ENCODE measurements around the gene DNAH8.

DNAH8 gene

DNA sequence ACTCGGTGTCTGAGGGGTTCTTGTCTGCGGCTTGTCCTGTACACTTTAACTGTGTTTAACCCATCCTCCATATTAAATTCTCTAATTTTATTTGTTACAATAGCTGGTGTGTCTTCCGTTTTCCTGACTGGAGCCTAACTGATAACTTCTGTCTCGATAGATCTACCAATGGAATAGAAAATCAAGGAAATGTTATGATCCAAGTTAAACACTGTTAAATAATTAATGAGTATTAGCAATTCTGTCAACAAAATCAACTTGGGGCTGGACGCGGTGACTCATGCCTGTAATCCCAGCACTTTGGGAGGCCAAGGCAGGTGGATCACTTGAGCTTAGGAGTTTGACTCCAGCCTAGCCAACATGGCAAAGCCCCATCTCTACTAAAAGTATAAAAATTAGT lies 81.7 kb downstream of the DNAH8 start:
- no peak for DNase-seq

DNA sequence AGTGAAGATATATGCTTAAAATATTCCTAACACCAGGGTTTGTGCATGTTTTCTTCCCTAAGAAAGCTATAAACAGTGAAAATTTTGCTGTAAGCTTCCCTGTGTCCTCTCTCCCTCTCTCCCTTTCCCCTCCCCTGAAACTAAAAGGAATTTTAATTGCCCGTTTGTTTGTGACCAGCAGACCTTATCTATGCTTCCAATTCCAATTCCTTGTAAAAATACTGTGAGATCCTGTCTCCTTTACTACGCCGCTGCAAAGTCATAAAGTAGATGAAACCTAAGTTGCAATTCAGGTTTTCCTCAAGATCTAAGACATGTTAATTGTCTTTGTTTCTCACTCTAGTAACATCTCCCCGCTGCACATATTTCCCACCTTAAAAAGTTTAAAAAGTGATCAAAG lies 82.3 kb downstream of the DNAH8 start:
- no peak for DNase-seq

DNA sequence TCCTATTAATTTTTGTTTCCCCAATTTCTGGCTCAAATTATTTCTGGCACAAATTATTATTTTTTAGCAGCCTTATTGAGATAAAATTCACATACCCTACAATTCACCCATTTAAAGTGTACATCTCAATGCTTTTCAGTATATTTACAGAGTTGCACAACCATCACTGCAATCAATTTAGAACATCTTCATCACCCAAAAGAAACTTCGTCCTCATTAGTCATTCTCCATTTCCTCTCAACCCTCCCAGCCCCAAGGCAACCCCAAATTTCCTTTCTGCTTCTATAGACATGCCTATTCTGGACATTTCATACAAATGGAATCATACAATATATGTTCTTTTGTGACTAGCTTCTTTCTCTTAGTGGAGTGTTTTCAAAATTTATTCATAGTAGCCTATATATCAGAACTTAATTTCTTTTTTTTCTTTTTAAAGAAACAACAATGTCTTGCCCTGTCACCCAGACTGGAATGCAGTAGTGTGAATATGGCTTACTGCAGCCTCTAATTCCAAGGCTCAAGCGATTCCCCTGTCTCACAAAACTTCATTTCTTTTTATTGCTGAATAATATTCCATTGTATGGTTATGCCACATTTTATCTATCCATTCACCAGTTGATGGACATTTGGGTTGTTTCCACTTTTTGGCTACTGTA lies 84.5 kb downstream of the DNAH8 start:
- DNase-seq: no peak

DNA sequence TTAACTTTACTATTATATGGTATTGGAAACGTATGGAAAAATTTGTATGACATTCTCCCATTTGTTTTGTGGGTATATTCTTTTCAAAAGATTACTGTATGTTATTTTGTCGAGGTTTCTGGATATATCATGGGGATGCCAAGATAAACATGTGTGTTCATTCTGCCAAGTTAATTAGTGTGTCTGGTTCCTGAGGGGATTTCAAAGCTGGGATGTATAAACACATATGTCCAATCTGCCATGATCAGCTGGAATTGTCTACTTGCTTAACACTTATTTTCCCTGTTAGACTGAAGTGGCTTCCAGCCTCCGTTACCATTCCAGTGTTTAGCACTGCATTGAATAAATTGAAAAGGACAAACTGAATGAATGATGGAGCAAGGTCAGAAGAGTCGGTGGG lies 86.2 kb downstream of the DNAH8 start:
- DNase-seq: no peak

DNA sequence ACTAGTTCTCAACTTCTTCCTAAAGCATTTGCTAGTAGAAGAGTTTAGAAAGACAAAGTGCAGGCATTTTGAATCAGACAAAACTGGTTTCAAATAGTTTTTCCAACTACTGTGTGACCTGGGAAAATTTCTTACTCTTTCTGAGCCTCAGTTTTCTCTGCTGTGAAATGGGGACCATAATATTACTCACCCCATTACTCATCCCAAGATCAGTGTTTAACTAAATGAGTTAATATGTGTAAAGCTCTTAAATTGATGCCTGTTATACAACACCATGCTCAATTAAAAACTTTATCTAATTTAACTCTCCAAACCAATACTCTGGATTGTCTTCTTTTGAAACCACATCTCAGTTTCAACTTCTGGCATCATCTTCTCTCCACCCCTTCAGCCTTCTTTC lies 87.4 kb downstream of the DNAH8 start:
- DNase-seq: no peak

DNA sequence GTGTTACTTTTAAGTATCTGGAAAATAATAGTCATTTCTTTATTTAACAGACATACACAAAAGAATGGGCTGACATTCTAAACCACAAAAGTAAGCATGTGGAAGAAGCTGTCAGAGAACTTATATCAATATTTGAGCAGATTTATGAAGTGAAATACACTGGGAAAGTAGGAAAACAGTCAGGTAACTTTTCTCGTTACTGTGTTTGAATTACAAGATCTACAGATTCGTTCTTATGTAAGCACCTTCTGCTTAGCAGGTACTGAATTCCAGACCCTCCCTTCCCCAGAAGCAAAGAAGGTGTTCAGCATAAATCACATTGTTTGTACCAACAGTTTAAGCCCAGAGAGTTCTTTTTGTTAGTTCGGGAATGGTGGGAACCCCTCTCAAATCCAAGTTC lies 88.0 kb downstream of the DNAH8 start:
- no peak for DNase-seq

DNA sequence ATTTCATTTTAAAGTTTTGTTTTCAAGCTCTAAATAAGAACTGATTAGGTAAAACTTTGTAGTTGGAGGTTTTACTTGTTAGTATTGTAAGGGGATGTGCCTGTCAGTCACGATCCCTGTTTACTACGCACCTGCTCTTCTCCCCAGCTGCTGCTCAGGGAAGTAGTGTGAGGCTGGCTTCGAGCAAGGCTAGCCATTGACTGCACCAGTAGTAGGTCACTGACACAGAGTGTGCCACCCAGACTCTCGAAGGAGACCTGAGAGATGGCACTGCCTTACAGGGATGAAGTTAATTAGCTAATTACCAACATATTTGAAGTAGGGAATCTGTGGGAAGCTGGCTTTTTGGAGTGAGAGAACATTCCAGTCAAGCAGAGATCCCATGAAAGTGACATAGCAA lies 89.2 kb downstream of the DNAH8 start:
- no peak for DNase-seq

DNA sequence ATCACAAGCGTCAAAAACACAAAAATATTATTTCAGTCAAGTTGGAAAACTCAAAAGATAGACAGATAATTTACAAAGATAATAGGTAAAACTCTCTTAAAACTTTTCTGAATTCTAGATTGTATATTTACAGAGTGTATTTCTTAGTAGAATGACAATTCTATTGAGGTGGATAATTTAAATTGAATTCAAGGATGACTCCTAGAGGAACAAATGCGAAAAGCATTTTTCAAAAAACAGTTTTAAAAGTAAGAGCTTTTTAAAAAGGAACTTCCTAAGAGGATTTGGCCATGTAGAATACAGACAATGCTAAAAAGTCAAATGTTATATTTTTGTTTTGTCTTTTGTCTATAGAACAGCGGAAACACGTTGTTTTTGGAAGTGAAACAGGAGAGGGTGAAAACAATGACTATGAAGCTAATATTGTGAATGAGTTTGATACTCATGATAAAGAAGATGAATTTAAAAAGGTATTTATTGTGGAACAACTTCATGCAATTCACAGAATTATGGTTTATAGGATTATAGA lies 90.1 kb downstream of the DNAH8 start:
- DNase-seq: no peak

DNA sequence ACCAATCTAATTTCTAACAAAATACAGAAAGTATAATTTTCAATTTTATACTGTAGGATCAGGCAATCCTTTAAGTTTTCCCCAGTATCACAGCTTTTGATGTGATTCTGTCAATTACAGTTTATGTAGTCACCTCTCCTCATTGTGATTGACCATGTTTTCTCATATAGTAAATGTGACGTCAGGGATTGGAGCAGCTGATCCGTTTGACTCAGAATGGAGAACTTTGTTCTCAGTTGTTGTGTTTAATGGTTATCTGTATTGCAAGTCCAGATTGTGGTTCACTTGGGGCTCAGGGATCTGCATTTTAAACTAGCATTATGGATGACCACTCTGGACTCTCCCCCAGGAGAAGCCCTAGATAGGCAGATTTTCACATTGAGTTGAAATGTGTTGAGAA lies 90.6 kb downstream of the DNAH8 start:
- DNase-seq: no peak

DNA sequence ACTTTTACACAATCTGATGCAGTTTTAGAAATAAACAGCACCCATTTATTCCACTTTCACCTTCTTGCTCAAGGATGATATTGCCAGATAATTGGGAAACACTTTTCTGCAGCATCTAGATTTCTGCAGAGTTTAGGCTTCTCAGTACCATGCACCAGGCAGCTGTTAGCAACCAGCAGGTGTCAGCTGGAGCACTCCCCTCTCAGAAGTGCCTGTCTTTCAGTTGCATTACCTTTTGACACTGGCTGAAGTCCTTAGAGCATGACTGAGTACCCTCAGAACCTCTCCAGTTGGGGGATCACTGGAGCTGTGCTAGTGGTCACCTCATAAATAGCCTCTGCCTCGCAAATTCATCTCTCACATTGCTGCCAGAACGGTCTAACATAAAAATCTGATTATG lies 91.2 kb downstream of the DNAH8 start:
- DNase-seq: no peak

DNA sequence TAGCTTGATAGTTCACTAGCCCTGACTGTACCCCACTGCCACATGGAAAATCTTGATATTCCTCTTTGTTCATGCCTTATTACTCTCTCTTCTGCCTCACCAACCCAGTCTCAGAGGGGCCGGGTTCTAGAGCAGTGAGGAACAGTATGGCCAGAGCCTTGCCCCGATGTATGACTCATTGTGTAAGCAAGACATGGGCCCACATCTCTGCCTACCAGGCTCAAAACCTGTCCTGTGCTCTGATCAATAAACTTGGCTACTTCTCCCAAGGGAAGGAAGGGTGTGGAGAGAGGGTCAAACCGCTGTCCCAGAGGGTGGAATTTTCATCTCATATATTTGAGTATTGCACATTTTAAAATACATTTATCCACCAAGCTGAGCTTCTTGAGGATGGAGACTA lies 91.7 kb downstream of the DNAH8 start:
- DNase-seq: no peak

DNA sequence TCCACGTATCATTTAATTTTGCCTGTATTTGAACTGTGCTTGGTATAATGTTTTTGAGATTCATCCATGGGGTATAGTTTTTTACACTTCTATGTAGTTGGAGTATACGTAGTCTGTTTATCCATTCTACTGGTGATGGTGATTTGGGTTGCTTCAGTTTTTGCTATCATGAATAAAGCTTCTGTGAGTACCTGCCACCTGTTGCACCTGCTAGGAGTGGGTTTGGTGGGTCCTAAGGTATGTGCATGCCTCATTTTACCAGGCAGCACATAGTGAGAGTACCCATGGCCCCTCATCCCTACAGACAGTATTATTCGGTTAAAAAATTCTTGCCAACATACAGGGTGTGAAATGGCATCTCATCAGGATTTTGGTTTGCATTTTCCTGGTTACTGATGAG lies 92.9 kb downstream of the DNAH8 start:
- DNase-seq: no peak

DNA sequence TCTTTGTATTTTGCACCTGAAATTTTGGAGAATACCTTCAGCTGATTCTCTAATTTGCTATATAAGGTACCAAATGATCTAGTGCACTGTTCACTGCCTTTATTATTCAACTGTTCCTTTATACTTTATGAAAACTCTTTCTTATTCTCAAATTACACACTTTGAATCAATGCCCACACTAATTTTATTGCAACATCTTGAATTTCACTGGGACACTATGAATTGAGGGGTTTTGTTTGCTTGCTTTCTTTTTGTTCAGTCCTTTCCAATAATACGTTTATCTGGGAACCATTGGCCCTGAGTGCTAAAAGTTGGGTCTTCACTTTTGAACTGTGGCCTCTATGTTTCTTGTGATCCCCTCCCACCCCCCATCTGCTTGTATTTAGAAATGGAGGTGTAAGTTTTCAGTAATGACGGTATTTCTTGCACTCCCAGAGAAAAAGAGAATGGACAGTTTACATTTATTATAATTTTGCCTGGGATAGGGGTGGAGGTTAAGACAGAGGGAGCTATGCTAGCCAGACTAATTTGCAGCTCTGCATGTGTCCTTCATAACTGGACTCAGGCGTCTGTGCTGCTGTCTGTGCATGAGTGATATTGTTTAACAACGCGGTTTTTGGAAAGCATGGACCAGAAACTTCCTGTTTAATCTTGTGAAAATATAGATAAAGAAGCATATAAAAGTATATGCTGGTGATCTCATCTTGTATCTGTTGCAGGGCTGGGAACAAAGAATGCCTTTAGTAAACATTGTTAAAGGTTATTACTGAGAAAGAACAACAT lies 98.1 kb downstream of the DNAH8 start:
- DNase-seq: no peak

DNA sequence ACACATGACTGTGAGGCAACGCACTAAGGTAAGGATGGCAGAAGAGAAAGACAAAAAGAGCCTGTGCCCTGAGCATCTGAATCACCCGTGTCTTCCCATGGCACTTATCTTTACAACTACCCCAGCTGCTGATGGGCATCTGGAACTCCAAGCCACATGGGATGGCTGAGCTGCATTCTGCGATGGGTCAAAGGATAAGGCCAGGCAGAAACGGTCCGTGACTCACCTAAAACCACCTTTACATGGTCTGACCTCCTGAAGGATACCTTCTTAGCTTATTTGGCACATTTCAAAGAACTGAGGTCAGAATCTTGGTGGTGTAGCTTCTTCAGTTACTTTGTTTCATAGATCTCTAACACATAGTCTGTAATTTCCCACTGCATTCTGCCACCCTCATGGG lies 99.7 kb downstream of the DNAH8 start:
- no peak for DNase-seq

DNA sequence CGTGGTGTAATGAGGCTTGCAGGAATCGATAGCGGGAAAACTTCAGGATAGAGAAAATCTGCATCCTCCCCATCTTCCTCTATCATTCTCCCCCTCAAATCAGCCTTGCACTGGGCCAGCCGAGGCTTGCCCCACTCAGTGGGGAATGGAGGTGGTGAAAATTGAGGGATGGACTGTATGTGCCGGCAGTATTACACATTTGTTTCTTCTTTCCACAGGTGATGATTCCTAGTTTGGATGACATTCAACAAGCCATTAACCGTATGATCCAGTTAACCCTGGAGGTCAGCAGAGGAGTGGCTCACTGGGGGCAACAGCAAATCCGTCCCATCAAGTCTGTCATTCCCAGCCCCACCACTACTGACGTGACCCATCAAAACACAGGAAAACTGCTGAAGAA lies 100.1 kb downstream of the DNAH8 start:
- no peak for DNase-seq

DNA sequence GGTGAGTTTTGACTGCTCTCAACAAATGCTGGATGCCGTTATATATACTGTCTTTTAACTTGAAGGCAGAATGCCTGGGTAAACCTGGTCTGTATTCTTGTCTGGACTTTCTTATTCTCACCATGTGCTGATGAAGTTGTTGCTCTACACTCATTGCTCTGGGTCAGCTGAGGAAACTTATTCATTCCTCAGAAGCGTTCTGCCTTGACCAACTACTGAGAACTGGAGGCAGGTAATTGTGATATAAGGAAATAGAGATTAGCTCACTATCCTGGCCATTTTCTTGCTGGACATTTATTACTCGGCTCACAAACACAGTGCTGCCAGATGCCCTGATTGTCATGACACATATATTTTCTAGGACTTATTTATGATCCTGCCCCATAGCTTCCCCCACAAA lies 103.6 kb downstream of the DNAH8 start:
- no peak for DNase-seq

DNA sequence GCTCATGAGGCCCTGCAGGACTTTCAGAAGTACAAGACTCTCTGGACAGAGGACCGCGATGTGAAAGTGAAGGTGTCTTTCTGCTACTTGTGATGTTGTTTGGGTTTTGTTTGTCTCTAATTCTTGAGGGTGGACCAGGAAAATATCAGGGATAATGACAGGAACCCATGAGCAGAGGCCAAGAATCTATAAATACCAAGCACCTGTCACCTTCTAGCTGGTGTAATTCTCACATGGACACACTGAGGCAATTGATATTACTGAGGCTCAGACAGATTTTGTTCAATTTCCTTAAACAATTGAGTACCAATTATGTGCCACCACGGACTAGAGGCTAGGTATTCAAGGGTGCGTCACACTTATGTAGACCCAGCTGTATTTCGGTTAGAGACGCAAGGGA lies 107.9 kb downstream of the DNAH8 start:
- no peak for DNase-seq

DNA sequence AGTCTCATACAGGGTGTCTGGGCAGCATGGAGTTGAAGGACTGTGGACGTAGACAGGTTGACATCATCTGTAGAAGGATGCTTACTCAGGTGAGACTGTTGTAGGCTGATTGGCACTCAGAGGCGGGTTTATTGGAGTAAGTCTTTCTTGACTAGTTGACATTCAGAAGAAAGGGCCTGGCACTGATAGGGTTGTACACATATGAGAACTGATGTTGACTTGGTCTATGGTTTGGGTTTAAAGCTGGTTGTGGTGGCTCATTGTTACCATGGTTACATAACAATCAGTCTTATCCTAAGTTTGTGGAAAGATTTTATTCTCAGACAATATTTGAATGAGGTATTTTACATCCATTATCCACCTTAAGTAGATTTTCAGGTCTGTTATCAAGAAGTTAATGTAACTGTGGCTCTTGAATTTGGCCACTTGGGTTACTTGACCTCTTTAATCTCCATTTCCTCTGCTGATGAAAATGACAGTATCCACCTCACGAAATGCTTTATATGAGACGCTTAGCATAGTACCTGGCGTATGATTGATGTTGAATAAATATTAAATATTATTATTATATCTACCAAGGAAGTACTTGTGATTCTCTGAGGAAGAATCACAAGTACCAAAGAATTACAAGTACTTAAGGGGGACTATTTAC lies 109.3 kb downstream of the DNAH8 start:
- DNase-seq: no peak

DNA sequence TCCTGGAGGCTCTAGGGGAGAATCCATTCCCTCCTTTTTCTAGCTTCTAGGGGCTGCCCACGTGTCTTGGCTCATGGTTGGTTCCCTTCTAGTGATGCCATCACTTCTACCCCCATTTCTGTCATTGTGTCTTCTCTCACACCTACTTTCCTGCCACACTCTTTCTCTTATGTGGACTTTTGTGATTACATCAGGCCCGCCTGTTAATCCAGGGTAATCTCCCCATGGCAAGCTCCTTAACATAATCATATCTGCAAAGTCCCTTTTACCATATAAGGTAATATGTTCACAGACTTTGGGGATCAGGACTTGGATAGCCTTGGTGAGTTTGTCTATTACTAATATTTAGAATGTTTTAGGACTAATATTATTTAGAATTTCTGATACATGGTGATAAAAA lies 111.9 kb downstream of the DNAH8 start:
- DNase-seq: no peak

DNA sequence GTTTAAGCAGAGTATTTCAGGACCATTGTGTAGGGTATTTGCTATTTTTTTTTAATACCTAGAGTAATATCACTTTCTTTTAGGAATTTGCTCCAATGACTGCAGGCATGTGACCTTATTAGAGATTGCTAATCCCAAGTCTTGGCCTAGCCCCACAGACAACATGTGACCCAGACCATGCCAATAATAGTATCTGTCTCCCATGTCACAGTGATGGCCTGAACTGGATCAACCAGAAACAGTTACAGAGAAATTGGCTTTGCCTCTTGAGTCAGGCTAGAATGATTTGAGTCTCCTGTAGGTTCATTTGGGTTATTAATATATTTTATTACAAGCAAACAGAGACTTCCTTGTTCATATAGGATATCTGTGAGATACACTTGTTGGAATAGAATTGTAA lies 116.8 kb downstream of the DNAH8 start:
- DNase-seq: no peak

DNA sequence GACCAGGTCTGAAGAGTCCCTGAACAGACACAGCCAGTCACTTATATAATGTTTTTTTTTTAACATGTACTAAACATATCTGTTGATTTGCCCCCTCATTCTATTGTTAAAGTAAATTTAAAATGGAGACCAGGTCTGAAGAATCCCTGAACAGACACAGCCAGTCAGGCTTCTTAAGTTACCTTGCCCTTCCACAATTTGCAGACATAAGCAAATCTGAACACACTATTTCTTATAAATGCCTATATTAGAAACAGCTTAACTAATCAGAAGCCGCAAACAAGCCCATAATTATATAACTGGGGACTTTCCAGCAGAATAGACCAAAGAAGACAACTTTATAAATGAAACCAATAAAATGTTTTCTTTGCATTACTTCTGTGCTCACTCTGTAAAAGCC lies 118.2 kb downstream of the DNAH8 start:
- no peak for DNase-seq

DNA sequence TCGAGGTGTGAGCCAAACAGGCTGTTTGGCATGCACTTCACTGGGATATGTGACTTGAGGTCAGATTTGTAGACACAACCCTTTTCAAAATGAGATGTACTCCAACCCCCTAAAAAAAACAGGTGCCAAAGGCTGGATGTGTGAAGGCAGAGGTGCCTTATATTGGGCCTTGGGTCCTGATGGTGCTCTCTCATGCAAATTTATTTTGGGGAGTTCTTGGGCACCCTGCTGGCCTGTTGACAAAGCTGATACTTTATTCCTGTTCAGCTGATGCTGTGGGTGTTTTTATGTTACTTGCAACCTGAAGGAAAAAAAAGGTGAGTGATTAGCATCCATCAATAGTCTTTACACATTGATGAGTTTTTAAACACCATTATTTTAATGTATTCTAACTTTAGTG lies 121.5 kb downstream of the DNAH8 start:
- peak in 1 of 14 donors; percentile 13 for DNase-seq

DNA sequence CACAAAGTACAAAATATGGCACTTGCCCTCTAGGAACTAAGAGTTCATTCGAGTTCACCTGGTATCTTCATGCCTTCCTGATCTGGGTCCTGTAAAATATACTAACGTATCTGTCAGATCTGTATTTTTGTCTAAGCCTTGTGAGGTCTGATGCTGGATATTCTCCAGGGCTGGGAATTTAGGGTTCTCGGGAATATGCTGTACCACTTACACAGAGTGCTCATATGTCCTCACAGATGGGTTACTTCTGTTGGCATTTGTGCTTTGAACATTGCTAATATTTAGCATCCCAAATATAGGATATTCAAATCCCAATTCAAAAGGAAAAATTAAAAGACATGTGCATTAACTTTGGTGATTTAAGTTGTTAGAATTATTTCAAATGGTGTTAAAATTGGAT lies 122.0 kb downstream of the DNAH8 start:
- peak in 1 of 14 donors; percentile 11 for DNase-seq

DNA sequence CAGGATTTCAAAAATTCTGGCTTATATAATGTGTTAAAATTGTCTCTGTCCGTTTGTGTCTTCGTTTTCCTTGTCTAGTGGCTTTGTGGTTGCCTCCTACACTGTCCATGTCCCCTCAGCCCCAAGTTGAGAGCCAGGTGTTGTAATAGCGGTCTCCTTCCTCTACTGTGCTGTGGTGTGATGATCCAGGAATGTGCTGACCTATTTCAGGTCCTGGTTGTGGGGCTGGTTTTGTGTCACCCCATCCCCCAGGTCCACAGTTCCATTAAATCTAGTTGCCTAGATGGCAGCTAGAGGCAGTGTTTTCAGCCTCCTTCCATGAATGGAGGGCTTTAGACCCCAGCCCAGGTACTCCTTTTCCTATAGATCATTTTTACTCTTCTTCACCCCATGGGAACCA lies 128.7 kb downstream of the DNAH8 start:
- DNase-seq: no peak

All from C1 segment of cervical spinal cord (tissue), 14 donors.